ENCODE results near the gene FILIP1L.

Gene FILIP1L

GRCh38 chr3:100088735-100089368 is 25.4 kb downstream of the FILIP1L start:
- Histone ChIP-seq H3K9ac (no peak overlapping the region), H3K36me3 (ENCODE audit: control insufficient read depth, insufficient read depth, low read length) (no peaks in the 10 kb centered on the region), H3K27ac (no peak overlapping the region), H3K4me3 (ENCODE audit: low read depth, low read length) (no peak overlapping the region), H3K9me3 (ENCODE audit: control insufficient read depth, low read length) (no peaks in the 10 kb centered on the region), H2AFZ (no peak overlapping the region), H3K27me3 (ENCODE audit: control insufficient read depth, insufficient read depth, low read length) (no peaks in the 10 kb centered on the region), H3K4me1 (peaks cover 3% of the 10 kb centered on the region), H3K79me2 (no peaks in the 10 kb centered on the region), H3K4me2 (ENCODE audit: low read length) (no peak overlapping the region)
- TF ChIP-seq, protein P1, sequence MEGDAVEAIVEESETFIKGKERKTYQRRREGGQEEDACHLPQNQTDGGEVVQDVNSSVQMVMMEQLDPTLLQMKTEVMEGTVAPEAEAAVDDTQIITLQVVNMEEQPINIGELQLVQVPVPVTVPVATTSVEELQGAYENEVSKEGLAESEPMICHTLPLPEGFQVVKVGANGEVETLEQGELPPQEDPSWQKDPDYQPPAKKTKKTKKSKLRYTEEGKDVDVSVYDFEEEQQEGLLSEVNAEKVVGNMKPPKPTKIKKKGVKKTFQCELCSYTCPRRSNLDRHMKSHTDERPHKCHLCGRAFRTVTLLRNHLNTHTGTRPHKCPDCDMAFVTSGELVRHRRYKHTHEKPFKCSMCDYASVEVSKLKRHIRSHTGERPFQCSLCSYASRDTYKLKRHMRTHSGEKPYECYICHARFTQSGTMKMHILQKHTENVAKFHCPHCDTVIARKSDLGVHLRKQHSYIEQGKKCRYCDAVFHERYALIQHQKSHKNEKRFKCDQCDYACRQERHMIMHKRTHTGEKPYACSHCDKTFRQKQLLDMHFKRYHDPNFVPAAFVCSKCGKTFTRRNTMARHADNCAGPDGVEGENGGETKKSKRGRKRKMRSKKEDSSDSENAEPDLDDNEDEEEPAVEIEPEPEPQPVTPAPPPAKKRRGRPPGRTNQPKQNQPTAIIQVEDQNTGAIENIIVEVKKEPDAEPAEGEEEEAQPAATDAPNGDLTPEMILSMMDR (IDR thresholded peaks at IDR 0.05): no peak

DNA sequence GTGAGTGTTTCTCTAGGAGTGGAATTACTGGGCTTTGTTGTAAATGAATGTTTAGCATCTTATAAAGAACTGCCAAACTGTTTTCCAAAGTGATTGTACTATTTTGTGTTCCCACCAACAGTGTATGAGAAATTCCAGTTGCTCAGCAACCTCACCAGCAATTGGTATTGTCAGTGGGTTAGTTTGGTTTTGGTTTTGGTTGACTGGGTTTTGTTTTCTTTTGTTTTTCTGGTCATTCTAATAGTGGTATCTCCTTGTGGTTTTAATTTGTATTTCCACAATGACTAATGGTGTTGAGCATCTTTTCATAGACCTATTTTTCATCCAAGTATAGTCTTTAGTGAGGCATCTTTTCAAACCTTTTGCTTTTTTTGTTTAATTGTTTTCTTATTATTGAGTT is 27.1 kb downstream of the FILIP1L start:
- TF ChIP-seq, protein P1 (IDR thresholded peaks at IDR 0.05): no peak
- no peaks in the 10 kb centered on the region for H3K27me3 ChIP-seq (ENCODE audit: control insufficient read depth, insufficient read depth, low read length)
- H3K9me3 ChIP-seq (ENCODE audit: control insufficient read depth, low read length): no peaks in the 10 kb centered on the region
- peaks cover 3% of the 10 kb centered on the region for H3K4me1 ChIP-seq
- no peak overlapping the region for H3K4me2 ChIP-seq (ENCODE audit: low read length)
- no peak overlapping the region for H3K9ac ChIP-seq
- H3K4me3 ChIP-seq (ENCODE audit: low read depth, low read length): no peak overlapping the region
- no peaks in the 10 kb centered on the region for H3K36me3 ChIP-seq (ENCODE audit: control insufficient read depth, insufficient read depth, low read length)
- no peak overlapping the region for H3K27ac ChIP-seq
- no peaks in the 10 kb centered on the region for H3K79me2 ChIP-seq
- no peak overlapping the region for H2AFZ ChIP-seq

- Histone ChIP-seq H3K4me3 (ENCODE audit: low read depth, low read length) (no peak overlapping the region), H3K9ac (no peak overlapping the region), H3K27me3 (ENCODE audit: control insufficient read depth, insufficient read depth, low read length) (no peaks in the 10 kb centered on the region), H3K36me3 (ENCODE audit: control insufficient read depth, insufficient read depth, low read length) (no peaks in the 10 kb centered on the region), H2AFZ (no peak overlapping the region), H3K27ac (no peak overlapping the region), H3K79me2 (no peaks in the 10 kb centered on the region), H3K9me3 (ENCODE audit: control insufficient read depth, low read length) (no peaks in the 10 kb centered on the region), H3K4me2 (ENCODE audit: low read length) (no peak overlapping the region), H3K4me1 (peaks cover 3% of the 10 kb centered on the region)
- TF ChIP-seq, protein P1 (IDR thresholded peaks at IDR 0.05): no peak
Observed at GRCh38 chr3:100086401-100086800, 27.9 kb downstream of the FILIP1L start.

DNA sequence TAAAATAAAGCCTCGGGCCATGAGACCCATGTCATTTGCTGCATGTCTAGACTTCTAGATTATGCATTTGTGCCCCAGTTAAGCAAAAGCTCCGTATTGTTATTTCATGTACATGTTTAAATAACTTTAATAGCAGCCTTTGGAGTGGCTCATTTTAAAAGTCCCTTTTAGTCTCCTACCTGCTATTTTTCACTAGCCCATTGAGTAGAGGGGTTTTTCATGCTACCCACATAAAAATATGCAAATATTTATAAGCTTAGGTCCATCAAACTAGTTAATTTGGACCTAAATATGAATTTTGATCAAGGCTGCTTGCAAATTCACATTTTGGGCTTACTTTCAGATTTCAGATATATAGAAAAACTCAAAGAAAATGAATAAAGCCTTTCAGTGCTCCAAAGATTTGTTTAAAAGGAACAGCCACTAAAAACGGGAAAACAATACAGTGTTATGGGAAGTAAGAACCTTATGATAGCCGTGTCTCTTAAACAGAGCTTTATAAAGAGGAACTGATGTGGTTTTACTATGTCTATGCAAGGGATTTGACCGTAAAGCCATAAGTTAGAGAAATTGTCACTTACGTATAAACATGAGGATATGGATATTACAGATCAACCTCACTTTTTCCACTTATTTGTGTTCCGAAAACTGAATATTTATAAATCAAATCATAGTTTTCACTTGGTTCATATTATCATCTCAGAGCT is 30.0 kb downstream of the FILIP1L start:
- H2AFZ ChIP-seq: no peak overlapping the region
- TF ChIP-seq, protein P1 (IDR thresholded peaks at IDR 0.05): no peak
- no peaks in the 10 kb centered on the region for H3K27me3 ChIP-seq (ENCODE audit: control insufficient read depth, insufficient read depth, low read length)
- no peaks in the 10 kb centered on the region for H3K9me3 ChIP-seq (ENCODE audit: control insufficient read depth, low read length)
- H3K4me1 ChIP-seq: no peaks in the 10 kb centered on the region
- H3K27ac ChIP-seq: no peak overlapping the region
- no peaks in the 10 kb centered on the region for H3K79me2 ChIP-seq
- no peak overlapping the region for H3K4me2 ChIP-seq (ENCODE audit: low read length)
- no peak overlapping the region for H3K9ac ChIP-seq
- no peaks in the 10 kb centered on the region for H3K36me3 ChIP-seq (ENCODE audit: control insufficient read depth, insufficient read depth, low read length)
- H3K4me3 ChIP-seq (ENCODE audit: low read depth, low read length): no peak overlapping the region

- Histone ChIP-seq H3K4me3 (ENCODE audit: low read depth, low read length) (no peak overlapping the region), H3K27me3 (ENCODE audit: control insufficient read depth, insufficient read depth, low read length) (no peaks in the 10 kb centered on the region), H3K4me1 (no peaks in the 10 kb centered on the region), H3K9me3 (ENCODE audit: control insufficient read depth, low read length) (no peaks in the 10 kb centered on the region), H3K4me2 (ENCODE audit: low read length) (no peak overlapping the region), H3K79me2 (no peaks in the 10 kb centered on the region), H3K27ac (no peak overlapping the region), H3K36me3 (ENCODE audit: control insufficient read depth, insufficient read depth, low read length) (no peaks in the 10 kb centered on the region), H2AFZ (no peak overlapping the region), H3K9ac (no peak overlapping the region)
- TF ChIP-seq, protein P1 (IDR thresholded peaks at IDR 0.05): no peak
Observed at GRCh38 chr3:100083209-100083608, 31.1 kb downstream of the FILIP1L start.

All from parathyroid adenoma (tissue), 2 donors.